HG03060 (cell line): ENCODE results near the gene UCN3.

Experiments used
- ATAC-seq: cut with Tn5 transposase; IDR thresholded peaks from one replicate; pipeline ENCODE4 v1.9.1; 2021; ENCODE audit warnings: low read depth, moderate number of reproducible peaks; ENCODE audit not compliant: unreplicated experiment

The UCN3 gene

GRCh38 chr10:5364890-5365338 is at the start of gene UCN3:
UCN3 (plus strand) TSS chr10:5364966; CDS start chr10:5373721, 8,755 bp downstream.
- no peak for ATAC-seq

- no peak for ATAC-seq
Measured at GRCh38 chr10:5317547-5318107, 47.1 kb upstream of the UCN3 start.

- no peak for ATAC-seq
Measured at GRCh38 chr10:5318148-5318547, 46.6 kb upstream of the UCN3 start.

GRCh38 chr10:5319863-5320262 is 44.9 kb upstream of the UCN3 start:
- no peak for ATAC-seq

- no peak for ATAC-seq
Measured at GRCh38 chr10:5321273-5321672, 43.5 kb upstream of the UCN3 start.

- no peak for ATAC-seq
Measured at GRCh38 chr10:5323446-5323845, 41.3 kb upstream of the UCN3 start.

- ATAC-seq = no peak
Measured at GRCh38 chr10:5325076-5325475, 39.7 kb upstream of the UCN3 start.

- no peak for ATAC-seq
Measured at GRCh38 chr10:5334196-5334880, 30.4 kb upstream of the UCN3 start.

- ATAC-seq = no peak
Measured at GRCh38 chr10:5338010-5338409, 26.8 kb upstream of the UCN3 start.

- ATAC-seq = no peak
Measured at GRCh38 chr10:5343092-5343491, 21.7 kb upstream of the UCN3 start.

GRCh38 chr10:5343561-5343960 is 21.2 kb upstream of the UCN3 start:
- no peak for ATAC-seq

GRCh38 chr10:5343979-5344378 is 20.8 kb upstream of the UCN3 start:
- no peak for ATAC-seq

GRCh38 chr10:5344746-5345145 is 20.0 kb upstream of the UCN3 start:
- ATAC-seq = no peak

GRCh38 chr10:5346881-5347280 is 17.9 kb upstream of the UCN3 start:
- no peak for ATAC-seq

GRCh38 chr10:5349362-5349761 is 15.4 kb upstream of the UCN3 start:
- no peak for ATAC-seq

GRCh38 chr10:5354068-5354467 is 10.7 kb upstream of the UCN3 start:
- no peak for ATAC-seq

GRCh38 chr10:5355594-5356301 is 9.0 kb upstream of the UCN3 start:
- no peak for ATAC-seq

GRCh38 chr10:5356302-5356763 is 8.4 kb upstream of the UCN3 start:
- no peak for ATAC-seq

GRCh38 chr10:5360318-5360915 is 4.3 kb upstream of the UCN3 start:
- ATAC-seq = no peak

GRCh38 chr10:5361966-5362365 is 2.8 kb upstream of the UCN3 start:
- no peak for ATAC-seq

- ATAC-seq = no peak
Measured at GRCh38 chr10:5362873-5363272, 1.9 kb upstream of the UCN3 start.
